ENCODE results near the gene PPFIBP2.

The PPFIBP2 gene

DNA sequence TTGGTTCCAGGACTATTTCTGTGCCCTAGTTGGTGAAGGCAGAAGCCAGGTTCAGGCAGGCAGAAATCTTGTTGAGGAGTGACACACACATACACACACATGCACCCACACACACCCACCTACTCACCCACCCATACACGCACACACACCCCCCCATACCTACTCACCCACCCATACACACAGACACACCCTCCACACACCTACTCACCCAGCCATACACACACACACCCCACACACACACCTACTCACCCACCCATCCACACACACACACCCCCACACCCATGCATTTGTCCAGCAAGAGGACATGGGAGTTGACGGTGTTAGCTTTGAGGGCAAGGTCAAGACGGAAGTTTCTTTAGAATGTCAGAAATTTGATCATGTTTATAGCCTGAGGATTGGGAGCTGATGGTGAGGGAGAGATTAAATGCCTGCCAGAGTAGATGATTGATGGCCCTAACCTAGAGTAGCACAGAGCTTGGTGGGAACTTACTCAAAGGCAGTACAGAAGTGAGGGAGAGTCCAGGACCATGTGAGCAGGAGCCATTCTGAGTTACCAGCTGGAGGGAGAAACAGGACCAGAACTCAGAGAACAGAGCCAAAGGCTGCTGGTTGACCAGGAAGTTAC lies 90.6 kb downstream of the PPFIBP2 start:
- Histone ChIP-seq H3K9me3 (ENCODE audit: control insufficient read depth, low read length) (no peaks in the 10 kb centered on the region), H3K36me3 (ENCODE audit: control insufficient read depth, insufficient read depth, low read length) (no peaks in the 10 kb centered on the region), H3K4me3 (ENCODE audit: insufficient read depth, low read depth, low read length, poor library complexity, severe bottlenecking) (no peak overlapping the region), H3K4me1 (ENCODE audit: control insufficient read depth, insufficient read depth, low read length, poor library complexity, severe bottlenecking) (no peaks in the 10 kb centered on the region), H3K27ac (ENCODE audit: insufficient read depth, low read length, poor library complexity, severe bottlenecking) (no peak overlapping the region), H3K27me3 (replicated peaks; ENCODE audit: control insufficient read depth, insufficient read depth, low read length, poor library complexity, severe bottlenecking) (no peaks in the 10 kb centered on the region)
- DNase-seq: no peak

DNA sequence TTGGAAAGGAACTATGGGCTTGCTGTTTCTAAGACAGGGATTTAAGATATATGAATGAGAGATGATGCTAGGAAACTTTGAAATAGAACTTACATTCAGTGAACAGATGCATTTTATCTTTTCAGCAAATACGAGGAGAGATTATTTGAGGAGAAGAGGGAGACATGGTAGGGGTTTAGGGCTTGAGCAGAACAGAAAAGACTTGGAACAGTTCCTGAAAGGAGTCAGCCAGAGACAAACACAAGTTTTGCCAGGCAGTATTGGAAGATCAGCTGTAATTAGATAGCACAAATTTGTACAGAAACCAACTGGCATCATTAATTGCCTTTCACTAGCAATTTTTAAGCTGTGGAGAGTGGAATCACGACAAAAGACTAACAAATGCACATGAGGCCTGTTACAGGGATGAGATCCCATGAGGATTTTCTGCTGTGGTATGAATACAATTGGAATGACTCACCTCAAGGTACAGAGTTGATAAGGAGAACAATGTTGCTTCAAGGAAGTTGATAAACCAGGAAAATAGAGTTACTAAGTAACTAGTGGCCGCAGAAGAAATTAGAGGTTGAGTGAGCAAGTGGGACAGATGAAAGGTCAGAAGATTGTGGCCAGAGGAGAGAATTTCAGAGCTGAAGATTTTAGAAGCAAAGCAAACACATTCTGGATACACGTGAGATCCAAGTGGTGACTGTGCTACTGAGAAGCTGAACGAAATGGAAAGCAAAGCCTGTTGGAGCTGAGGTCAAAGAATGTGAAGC lies 91.6 kb downstream of the PPFIBP2 start:
- no peak overlapping the region for H3K27ac ChIP-seq (ENCODE audit: insufficient read depth, low read length, poor library complexity, severe bottlenecking)

DNA sequence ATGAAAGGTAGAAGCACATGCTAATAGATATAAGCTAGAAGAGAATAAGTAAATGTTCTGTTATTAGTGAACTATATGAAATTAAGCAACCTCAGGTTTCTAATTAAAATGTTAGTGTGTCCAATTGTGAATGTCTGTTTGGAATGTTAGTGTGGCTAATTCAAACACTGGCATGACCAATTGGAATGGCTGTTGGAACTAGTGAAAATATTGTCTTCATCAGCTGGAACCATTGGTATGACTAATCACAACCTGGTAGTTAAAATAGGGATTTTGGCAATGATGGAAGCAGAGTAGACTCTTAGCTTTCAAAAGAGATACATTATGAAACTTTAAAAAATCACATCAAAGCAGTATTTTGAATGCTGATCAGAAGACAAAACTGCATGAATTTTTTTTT lies 92.7 kb downstream of the PPFIBP2 start:
- H3K4me1 ChIP-seq (ENCODE audit: control insufficient read depth, insufficient read depth, low read length, poor library complexity, severe bottlenecking): no peaks in the 10 kb centered on the region
- H3K9me3 ChIP-seq (ENCODE audit: control insufficient read depth, low read length): no peaks in the 10 kb centered on the region
- H3K4me3 ChIP-seq (ENCODE audit: insufficient read depth, low read depth, low read length, poor library complexity, severe bottlenecking): no peak overlapping the region
- DNase-seq: no peak
- H3K36me3 ChIP-seq (ENCODE audit: control insufficient read depth, insufficient read depth, low read length): no peaks in the 10 kb centered on the region
- H3K27ac ChIP-seq (ENCODE audit: insufficient read depth, low read length, poor library complexity, severe bottlenecking): no peak overlapping the region
- no peaks in the 10 kb centered on the region for H3K27me3 ChIP-seq (replicated peaks; ENCODE audit: control insufficient read depth, insufficient read depth, low read length, poor library complexity, severe bottlenecking)

More for the DNA sequence above, 91.6 kb downstream of the PPFIBP2 start:
- Histone ChIP-seq H3K4me1 (ENCODE audit: control insufficient read depth, insufficient read depth, low read length, poor library complexity, severe bottlenecking) (no peaks in the 10 kb centered on the region), H3K27me3 (replicated peaks; ENCODE audit: control insufficient read depth, insufficient read depth, low read length, poor library complexity, severe bottlenecking) (no peaks in the 10 kb centered on the region), H3K36me3 (ENCODE audit: control insufficient read depth, insufficient read depth, low read length) (no peaks in the 10 kb centered on the region), H3K4me3 (ENCODE audit: insufficient read depth, low read depth, low read length, poor library complexity, severe bottlenecking) (no peak overlapping the region), H3K9me3 (ENCODE audit: control insufficient read depth, low read length) (no peaks in the 10 kb centered on the region)
- no peak for DNase-seq

DNA sequence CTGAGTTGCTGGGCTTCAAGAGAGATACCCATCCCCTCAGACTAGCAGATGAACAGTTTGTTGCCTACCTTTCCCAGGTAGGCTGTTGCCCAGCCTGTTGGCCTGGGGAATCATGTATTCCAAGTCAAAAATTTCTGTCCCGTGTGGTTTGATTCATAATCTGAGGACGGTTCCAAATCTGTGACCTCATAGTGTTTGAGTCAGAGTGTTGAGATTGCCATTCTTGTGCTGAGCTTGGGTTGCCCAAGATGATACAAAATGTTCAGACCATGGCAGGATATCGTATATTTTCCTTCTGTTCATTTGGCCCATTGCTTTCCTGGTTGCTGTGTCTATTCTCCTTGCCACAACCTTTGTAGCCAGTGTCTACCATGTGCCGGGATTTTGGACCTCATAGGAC lies 95.2 kb downstream of the PPFIBP2 start:
- H3K27ac ChIP-seq (ENCODE audit: insufficient read depth, low read length, poor library complexity, severe bottlenecking): no peak overlapping the region
- no peaks in the 10 kb centered on the region for H3K36me3 ChIP-seq (ENCODE audit: control insufficient read depth, insufficient read depth, low read length)
- no peak for DNase-seq
- no peaks in the 10 kb centered on the region for H3K9me3 ChIP-seq (ENCODE audit: control insufficient read depth, low read length)
- no peaks in the 10 kb centered on the region for H3K4me1 ChIP-seq (ENCODE audit: control insufficient read depth, insufficient read depth, low read length, poor library complexity, severe bottlenecking)
- no peak overlapping the region for H3K4me3 ChIP-seq (ENCODE audit: insufficient read depth, low read depth, low read length, poor library complexity, severe bottlenecking)
- no peaks in the 10 kb centered on the region for H3K27me3 ChIP-seq (replicated peaks; ENCODE audit: control insufficient read depth, insufficient read depth, low read length, poor library complexity, severe bottlenecking)

DNA sequence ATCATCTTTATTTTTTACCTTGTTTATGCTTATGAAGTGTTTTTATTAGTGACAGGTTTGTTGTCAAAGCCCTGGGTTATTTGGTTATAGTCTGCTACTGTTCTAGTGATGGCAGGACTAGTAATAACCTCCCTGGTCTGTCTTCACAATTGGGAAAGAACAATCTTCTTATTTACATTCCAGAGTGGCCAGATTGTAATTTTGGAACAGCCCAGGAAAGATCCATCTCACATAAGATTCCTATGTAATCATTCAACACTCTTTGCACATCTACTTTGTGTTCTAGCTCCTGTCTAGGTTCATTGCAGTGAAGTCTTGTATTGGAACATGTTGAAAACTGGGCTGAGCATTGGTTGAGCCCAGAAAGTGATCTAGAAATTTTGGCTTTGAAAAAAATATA lies 95.7 kb downstream of the PPFIBP2 start:
- Histone ChIP-seq H3K4me1 (ENCODE audit: control insufficient read depth, insufficient read depth, low read length, poor library complexity, severe bottlenecking) (no peaks in the 10 kb centered on the region), H3K36me3 (ENCODE audit: control insufficient read depth, insufficient read depth, low read length) (no peaks in the 10 kb centered on the region), H3K4me3 (ENCODE audit: insufficient read depth, low read depth, low read length, poor library complexity, severe bottlenecking) (no peak overlapping the region), H3K27me3 (replicated peaks; ENCODE audit: control insufficient read depth, insufficient read depth, low read length, poor library complexity, severe bottlenecking) (no peaks in the 10 kb centered on the region), H3K9me3 (ENCODE audit: control insufficient read depth, low read length) (no peaks in the 10 kb centered on the region), H3K27ac (ENCODE audit: insufficient read depth, low read length, poor library complexity, severe bottlenecking) (no peak overlapping the region)
- DNase-seq: no peak

DNA sequence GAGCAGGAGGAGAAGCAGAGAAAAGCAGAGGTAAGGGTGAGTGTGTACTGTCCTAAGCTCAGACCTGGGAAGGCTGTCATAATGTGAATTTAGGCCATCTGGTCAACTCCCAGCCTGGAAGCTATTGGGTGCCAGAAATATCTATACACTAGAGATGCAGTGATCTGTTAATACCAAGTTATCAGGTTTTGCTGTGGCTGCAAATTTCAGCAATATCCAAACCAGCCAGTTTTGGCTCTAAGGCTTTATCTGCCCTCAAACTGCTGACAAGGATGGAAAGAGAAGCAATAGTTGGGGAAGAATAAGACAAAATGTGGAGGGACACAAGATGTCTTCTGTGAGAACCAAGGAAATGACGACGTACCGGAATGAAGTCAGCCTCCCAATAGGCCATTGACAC lies 96.6 kb downstream of the PPFIBP2 start:
- no peaks in the 10 kb centered on the region for H3K4me1 ChIP-seq (ENCODE audit: control insufficient read depth, insufficient read depth, low read length, poor library complexity, severe bottlenecking)
- no peaks in the 10 kb centered on the region for H3K27me3 ChIP-seq (replicated peaks; ENCODE audit: control insufficient read depth, insufficient read depth, low read length, poor library complexity, severe bottlenecking)
- H3K9me3 ChIP-seq (ENCODE audit: control insufficient read depth, low read length): no peaks in the 10 kb centered on the region
- no peak overlapping the region for H3K27ac ChIP-seq (ENCODE audit: insufficient read depth, low read length, poor library complexity, severe bottlenecking)
- no peak overlapping the region for H3K4me3 ChIP-seq (ENCODE audit: insufficient read depth, low read depth, low read length, poor library complexity, severe bottlenecking)
- no peaks in the 10 kb centered on the region for H3K36me3 ChIP-seq (ENCODE audit: control insufficient read depth, insufficient read depth, low read length)
- DNase-seq: no peak

DNA sequence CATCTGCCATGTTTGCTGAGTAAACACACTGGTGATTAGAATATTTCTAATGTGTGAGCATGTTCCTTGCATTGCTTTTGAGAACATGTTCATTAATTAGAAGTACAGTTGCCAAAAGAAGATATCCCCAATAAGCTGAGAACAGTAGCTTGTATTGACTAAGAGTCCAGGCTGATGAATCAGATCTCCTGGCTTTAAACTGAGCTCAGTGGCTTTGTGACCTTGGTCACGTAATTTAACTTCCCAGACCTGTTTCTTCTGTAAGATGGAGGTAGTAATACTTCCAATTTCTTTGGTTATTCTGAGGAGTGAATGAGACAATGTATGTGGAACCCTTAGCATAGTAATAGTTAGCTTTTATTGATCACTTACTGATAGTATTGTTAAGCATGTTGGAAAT lies 97.6 kb downstream of the PPFIBP2 start:
- Histone ChIP-seq H3K36me3 (ENCODE audit: control insufficient read depth, insufficient read depth, low read length) (no peaks in the 10 kb centered on the region), H3K9me3 (ENCODE audit: control insufficient read depth, low read length) (no peaks in the 10 kb centered on the region), H3K27me3 (replicated peaks; ENCODE audit: control insufficient read depth, insufficient read depth, low read length, poor library complexity, severe bottlenecking) (no peaks in the 10 kb centered on the region), H3K4me3 (ENCODE audit: insufficient read depth, low read depth, low read length, poor library complexity, severe bottlenecking) (no peak overlapping the region), H3K27ac (ENCODE audit: insufficient read depth, low read length, poor library complexity, severe bottlenecking) (no peak overlapping the region), H3K4me1 (ENCODE audit: control insufficient read depth, insufficient read depth, low read length, poor library complexity, severe bottlenecking) (no peaks in the 10 kb centered on the region)
- DNase-seq: no peak

DNA sequence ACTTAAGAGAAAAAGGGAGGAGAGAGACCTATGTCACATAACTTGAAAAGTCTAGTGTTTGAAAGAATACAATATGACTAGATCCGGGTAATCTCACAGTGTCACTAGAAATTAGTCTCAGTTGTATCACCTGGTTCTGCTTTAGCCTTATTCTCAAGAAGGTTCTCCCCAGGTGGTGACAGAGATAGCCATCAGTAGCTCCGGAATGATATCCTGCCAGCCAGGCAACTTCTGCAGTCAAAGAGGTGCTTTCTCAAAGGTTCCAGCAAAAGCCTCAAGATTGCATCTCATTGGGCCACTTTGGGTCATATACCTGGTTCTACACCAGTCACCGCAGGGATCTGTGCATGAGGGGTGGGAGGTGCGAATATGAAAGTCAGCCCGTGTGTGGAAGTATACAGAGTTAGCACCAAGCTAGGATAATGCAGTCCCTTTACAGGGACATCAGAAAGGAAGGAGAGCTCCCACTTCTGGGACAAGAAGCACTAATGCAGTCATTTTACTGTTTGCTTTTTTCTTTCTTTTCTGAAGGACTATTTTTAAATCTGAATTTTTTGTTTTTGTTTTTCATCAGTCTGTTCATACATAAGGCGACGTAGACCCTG lies 98.4 kb downstream of the PPFIBP2 start:
- Histone ChIP-seq H3K9me3 (ENCODE audit: control insufficient read depth, low read length) (no peaks in the 10 kb centered on the region), H3K27me3 (replicated peaks; ENCODE audit: control insufficient read depth, insufficient read depth, low read length, poor library complexity, severe bottlenecking) (no peaks in the 10 kb centered on the region), H3K4me3 (ENCODE audit: insufficient read depth, low read depth, low read length, poor library complexity, severe bottlenecking) (no peak overlapping the region), H3K27ac (ENCODE audit: insufficient read depth, low read length, poor library complexity, severe bottlenecking) (no peak overlapping the region), H3K4me1 (ENCODE audit: control insufficient read depth, insufficient read depth, low read length, poor library complexity, severe bottlenecking) (no peaks in the 10 kb centered on the region), H3K36me3 (ENCODE audit: control insufficient read depth, insufficient read depth, low read length) (no peaks in the 10 kb centered on the region)
- DNase-seq: no peak

DNA sequence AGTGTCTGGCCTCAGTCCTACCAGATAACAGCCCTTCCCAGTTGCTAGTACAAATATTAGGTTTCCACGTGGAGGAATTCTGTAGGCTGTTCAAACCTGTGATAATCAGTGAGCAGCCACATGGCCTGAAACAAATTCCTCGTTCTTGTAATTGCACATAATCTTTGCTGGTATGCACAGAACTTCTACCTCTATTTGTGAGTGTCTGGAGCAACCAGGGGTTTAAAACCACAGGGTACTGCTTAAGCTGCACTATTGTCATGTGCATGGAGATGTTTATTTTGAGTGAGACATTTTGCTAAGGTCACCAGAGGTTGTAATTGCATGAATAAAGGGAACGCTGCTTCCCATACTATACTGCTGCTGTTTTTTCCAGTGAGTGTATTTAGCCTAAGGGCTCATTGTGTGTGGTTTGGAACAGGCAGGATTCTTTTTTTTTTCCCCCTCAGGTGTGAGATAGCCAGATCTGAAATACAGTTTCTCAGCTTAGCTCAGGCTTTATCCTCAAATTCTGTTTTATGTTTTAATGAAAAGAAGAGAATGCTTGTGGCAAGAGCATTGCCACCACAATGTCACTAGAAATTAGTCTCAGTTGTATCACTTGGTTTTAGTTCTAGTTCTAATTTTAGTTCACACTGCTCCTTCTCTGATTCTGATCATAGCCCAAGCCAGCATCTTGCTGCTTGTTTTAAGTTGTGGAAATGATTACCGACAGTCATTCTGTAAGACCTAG lies 99.0 kb downstream of the PPFIBP2 start:
- H3K9me3 ChIP-seq (ENCODE audit: control insufficient read depth, low read length): no peaks in the 10 kb centered on the region
- no peak for DNase-seq
- H3K4me3 ChIP-seq (ENCODE audit: insufficient read depth, low read depth, low read length, poor library complexity, severe bottlenecking): no peak overlapping the region
- H3K4me1 ChIP-seq (ENCODE audit: control insufficient read depth, insufficient read depth, low read length, poor library complexity, severe bottlenecking): no peaks in the 10 kb centered on the region
- H3K27ac ChIP-seq (ENCODE audit: insufficient read depth, low read length, poor library complexity, severe bottlenecking): no peak overlapping the region
- H3K36me3 ChIP-seq (ENCODE audit: control insufficient read depth, insufficient read depth, low read length): no peaks in the 10 kb centered on the region
- H3K27me3 ChIP-seq (replicated peaks; ENCODE audit: control insufficient read depth, insufficient read depth, low read length, poor library complexity, severe bottlenecking): no peaks in the 10 kb centered on the region

DNA sequence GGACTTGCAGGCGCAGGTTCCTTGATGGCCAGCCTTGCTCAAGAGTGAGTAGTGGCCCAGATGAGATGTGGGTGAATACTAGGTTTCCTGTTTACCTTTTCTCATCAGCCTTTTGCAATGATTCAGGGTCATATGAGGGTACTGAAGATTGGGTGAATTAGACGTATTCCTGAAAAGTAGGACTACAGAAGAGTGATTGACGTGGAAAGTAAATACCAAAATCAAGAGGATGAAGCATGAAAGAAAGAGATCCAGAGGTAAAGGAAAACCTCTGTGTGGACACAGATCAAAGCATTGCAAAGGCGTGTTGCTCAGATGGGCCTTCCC lies 99.6 kb downstream of the PPFIBP2 start:
- H3K4me3 ChIP-seq (ENCODE audit: insufficient read depth, low read depth, low read length, poor library complexity, severe bottlenecking): no peak overlapping the region
- no peaks in the 10 kb centered on the region for H3K4me1 ChIP-seq (ENCODE audit: control insufficient read depth, insufficient read depth, low read length, poor library complexity, severe bottlenecking)
- H3K9me3 ChIP-seq (ENCODE audit: control insufficient read depth, low read length): no peaks in the 10 kb centered on the region
- no peak for DNase-seq
- H3K27ac ChIP-seq (ENCODE audit: insufficient read depth, low read length, poor library complexity, severe bottlenecking): no peak overlapping the region
- no peaks in the 10 kb centered on the region for H3K36me3 ChIP-seq (ENCODE audit: control insufficient read depth, insufficient read depth, low read length)
- H3K27me3 ChIP-seq (replicated peaks; ENCODE audit: control insufficient read depth, insufficient read depth, low read length, poor library complexity, severe bottlenecking): no peaks in the 10 kb centered on the region

Data from effector memory CD4-positive, alpha-beta T cell (primary cell).